Lower leg skin (tissue), 4 donors: Measurements from ENCODE around the gene TBX18. TPM values are rescaled to one million over a fixed set of nuclear protein-coding genes. Genes with fewer than 3 reads are reported as not detected.

Experiments used
- DNase-seq, 2 donors: peaks; one replicate each; pipeline ENCODE4 v3.0.0-alpha.2; 2019; ENCODE audit warnings: low spot score in 2 of 2
- H3K4me3 ChIP-seq: fragments of 200-600 bp; sonication (generic); 2 replicates; pipeline ENCODE4 v1.5.1; 2017; ENCODE audit warnings: mild to moderate bottlenecking, low read depth; ENCODE audit not compliant: poor library complexity, severe bottlenecking
- POLR2A ChIP-seq, 2 donors: fragments of 450-650 bp; IDR thresholded peaks; one replicate each; pipeline ENCODE4 v1.6.1; 2016 to 2017; ENCODE audit warnings: antibody characterized with exemption in 2 of 2, mild to moderate bottlenecking in 1 of 2, moderate library complexity in 1 of 2
- WGBS, 2 donors: methylation state at CpG; one replicate each; pipeline ENCODE4 v1.1.5; 2018; 5-methylcytosine and 5-hydroxymethylcytosine counted together
- intact Hi-C: fragments of 100-400 bp; cut with DNase I; formaldehyde crosslinking; loops from one replicate; pipeline ENCODE4 v1.15.0; 2023; ENCODE audit warnings: low total_unique reads
- total RNA-seq, 4 donors: library from RNA; depleted of rRNA; stranded (reverse); fragments of >200 nt; gene quantifications; one replicate each; pipeline ENCODE4 v1.1.0, GENCODE V29; 2016
- TF ChIP-seq, protein P1 (sequence below), 3 donors: fragments of 450-650 bp; IDR thresholded peaks; one replicate each; pipeline ENCODE4 v1.5.1; 2016; ENCODE audit warnings: antibody characterized with exemption in 3 of 3, mild to moderate bottlenecking in 3 of 3, moderate library complexity in 2 of 3

TBX18 gene
- total RNA-seq, 4 donors from 2014 or later: 1.1 to 8.6 (median 4.2) TPM

DNA sequence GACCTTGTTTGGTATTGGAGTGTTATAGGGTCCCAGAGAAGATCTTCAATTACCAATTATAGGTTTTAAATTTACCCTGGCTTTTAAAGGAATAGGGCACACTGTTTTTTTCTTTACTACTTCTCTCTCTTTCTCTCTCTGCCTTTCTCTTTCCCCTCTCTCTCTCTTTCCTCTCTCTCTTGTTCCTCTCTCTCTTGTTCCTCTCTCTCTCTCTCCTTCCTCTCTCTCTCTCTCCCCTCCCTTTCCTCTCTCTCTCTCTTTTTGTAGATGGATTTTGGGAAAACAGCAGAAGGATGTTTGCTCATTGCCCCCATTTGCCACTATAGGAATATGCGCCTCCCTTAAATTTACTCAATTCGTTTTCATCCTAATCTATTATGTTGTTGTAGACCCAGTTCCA, 45.2 kb downstream of the TBX18 start:
- intact Hi-C loops: no loop called here
- H3K4me3 ChIP-seq: no peak overlapping the region
- DNase-seq: no peak
- TF ChIP-seq POLR2A (IDR thresholded peaks at IDR 0.05): no peak
- TF ChIP-seq, protein P1, sequence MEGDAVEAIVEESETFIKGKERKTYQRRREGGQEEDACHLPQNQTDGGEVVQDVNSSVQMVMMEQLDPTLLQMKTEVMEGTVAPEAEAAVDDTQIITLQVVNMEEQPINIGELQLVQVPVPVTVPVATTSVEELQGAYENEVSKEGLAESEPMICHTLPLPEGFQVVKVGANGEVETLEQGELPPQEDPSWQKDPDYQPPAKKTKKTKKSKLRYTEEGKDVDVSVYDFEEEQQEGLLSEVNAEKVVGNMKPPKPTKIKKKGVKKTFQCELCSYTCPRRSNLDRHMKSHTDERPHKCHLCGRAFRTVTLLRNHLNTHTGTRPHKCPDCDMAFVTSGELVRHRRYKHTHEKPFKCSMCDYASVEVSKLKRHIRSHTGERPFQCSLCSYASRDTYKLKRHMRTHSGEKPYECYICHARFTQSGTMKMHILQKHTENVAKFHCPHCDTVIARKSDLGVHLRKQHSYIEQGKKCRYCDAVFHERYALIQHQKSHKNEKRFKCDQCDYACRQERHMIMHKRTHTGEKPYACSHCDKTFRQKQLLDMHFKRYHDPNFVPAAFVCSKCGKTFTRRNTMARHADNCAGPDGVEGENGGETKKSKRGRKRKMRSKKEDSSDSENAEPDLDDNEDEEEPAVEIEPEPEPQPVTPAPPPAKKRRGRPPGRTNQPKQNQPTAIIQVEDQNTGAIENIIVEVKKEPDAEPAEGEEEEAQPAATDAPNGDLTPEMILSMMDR (IDR thresholded peaks at IDR 0.05): no peak
- WGBS, 2 donors: 38 to 65% methylated on average over 2 of the region's 2 CpGs

DNA sequence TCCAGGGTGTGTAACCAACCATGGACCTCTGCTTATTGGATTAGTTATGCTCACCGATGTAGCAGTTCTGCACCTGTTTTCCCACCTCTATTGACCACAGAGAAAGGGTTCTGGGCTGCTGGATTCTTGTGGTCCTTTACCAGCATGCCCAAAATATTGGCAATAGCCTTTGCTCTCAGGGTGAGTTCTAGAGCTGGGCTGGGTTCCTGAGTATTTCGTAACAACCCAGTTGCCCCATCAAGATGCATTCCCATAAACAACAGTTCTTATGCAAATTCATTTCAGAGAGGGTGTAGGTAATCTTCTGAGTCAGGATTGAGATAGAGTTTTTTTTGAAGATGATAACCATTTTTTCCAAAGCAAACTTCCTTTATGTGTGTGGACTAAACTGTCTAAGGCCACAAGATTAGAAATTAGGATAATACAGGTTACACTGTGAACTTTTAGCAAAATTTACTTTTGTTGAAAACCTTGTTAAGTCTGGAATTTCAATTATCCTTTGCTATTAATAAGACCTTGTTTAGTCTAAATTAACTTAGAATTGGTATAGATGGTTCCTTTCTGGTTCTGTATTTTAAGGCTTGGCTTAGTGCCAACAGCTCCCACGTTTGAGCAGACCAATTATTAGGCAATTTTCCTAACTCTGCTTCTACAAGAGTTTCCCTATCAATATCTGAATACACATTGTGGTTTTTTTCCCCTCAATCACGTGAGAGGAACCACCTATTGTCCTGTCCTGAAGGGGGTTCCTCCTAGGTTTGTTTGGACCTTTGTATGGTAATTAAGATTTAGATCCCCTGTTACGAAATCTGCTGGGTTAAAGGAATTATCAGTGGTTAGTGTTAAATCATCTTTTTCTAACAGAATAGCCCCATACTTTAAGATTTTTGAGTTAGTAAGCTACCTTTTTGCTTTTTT, 46.1 kb downstream of the TBX18 start:
- WGBS, 2 donors: 42 to 54% methylated on average over 5 of the region's 5 CpGs
- no peak for DNase-seq
- TF ChIP-seq POLR2A (IDR thresholded peaks at IDR 0.05): no peak
- TF ChIP-seq, protein P1 (IDR thresholded peaks at IDR 0.05): no peak
- no peak overlapping the region for H3K4me3 ChIP-seq
- intact Hi-C loops: no loop called here

DNA sequence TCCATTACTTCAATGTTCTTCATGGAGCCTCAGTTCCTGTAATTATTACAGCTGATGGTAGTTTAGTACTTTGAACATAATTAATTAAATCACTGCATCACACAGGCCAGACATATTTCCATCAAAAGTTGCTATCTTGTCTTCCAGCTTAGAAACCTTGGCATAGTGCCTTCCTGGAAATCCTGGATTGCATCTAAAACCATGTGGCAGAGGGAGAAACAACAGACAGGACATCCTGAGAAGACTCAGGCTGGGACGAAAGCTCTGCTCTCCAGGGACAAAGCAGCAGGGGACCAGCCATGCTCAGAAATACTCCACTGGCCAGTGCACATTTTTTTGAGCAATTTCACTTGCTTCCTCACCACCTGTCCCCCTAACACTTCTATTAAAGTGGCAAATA, 55.3 kb downstream of the TBX18 start:
- intact Hi-C loops: no loop called here
- TF ChIP-seq, protein P1 (IDR thresholded peaks at IDR 0.05): no peak
- TF ChIP-seq POLR2A (IDR thresholded peaks at IDR 0.05): no peak
- DNase-seq: no peak
- H3K4me3 ChIP-seq: no peak overlapping the region
- WGBS, 2 donors: 42 to 47% methylated on average over 1 of the region's 1 CpG

DNA sequence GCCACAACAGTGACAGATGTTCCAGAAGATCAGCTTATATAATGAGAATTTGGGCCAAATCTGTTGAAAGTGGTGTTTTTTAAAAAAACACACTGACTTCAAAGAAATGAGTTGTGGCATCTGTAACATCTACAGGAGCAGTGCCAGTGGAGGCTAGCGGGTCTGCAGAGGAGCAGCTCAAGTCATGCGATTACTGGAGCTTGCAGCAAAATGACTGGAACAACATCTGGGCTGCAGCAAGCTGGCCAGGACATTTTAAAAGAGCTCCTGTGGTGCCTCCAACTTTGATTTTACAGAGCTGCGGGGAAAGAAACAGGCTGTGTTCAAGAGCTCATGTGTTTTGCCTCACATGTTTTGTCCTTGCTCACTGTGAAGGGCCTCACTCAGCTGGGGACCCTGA, 57.2 kb downstream of the TBX18 start:
- WGBS, 2 donors: 62 to 64% methylated on average over 3 of the region's 3 CpGs
- H3K4me3 ChIP-seq: no peak overlapping the region
- intact Hi-C loops: no loop called here
- TF ChIP-seq POLR2A (IDR thresholded peaks at IDR 0.05): no peak
- TF ChIP-seq, protein P1 (IDR thresholded peaks at IDR 0.05): no peak
- no peak for DNase-seq

DNA sequence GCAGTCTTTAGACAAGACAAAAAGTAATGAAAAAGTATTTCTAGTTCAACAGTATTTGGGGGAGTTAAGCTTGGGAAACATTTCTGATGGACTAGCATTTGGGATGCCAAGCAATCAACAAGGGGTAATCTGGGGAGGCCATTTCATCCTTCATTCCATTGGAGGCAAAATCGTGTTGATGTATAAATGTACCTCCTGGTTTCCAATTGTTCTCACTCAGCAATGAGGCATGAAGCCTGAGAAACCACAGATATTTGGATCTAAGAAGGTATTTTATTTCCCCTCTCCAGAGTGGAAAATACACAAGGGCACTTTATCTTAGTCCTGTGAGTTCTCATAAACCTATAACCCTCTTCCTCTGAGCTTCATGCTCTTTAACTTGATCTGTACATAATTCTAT, 68.2 kb downstream of the TBX18 start:
- intact Hi-C loops: no loop called here
- DNase-seq: no peak
- TF ChIP-seq POLR2A (IDR thresholded peaks at IDR 0.05): no peak
- TF ChIP-seq, protein P1 (IDR thresholded peaks at IDR 0.05): no peak
- H3K4me3 ChIP-seq: no peak overlapping the region
- WGBS, 2 donors: 58 to 69% methylated on average over 1 of the region's 1 CpG
